Prostate gland (tissue), 2 donors: Measurements from ENCODE around the gene CHST11. TPM values are rescaled to one million over a fixed set of nuclear protein-coding genes. Genes with fewer than 3 reads are reported as not detected.

Source experiments
- DNase-seq: peaks from one replicate; pipeline ENCODE4 v3.0.0-alpha.2; 2019; ENCODE audit warnings: low spot score
- H3K27ac ChIP-seq, 2 donors: fragments of 200-600 bp; sonication (generic); 2 replicates each; pipeline ENCODE4 v1.5.1; 2017 to 2019
- H3K27me3 ChIP-seq: fragments of 200-600 bp; sonication (generic); replicated peaks from 2 replicates; pipeline ENCODE4 v1.5.1; 2019; ENCODE audit not compliant: insufficient read depth
- H3K36me3 ChIP-seq, 2 donors: fragments of 200-600 bp; sonication (generic); 1 replicate in 1 of 2; 2 replicates in 1 of 2; pipeline versions ENCODE4 v1.5.1 to v1.8.1; 2017 to 2019
- H3K4me1 ChIP-seq: fragments of 200-600 bp; sonication (generic); replicated peaks from 2 replicates; pipeline ENCODE4 v1.5.1; 2019
- H3K4me3 ChIP-seq, 2 donors: fragments of 200-600 bp; sonication (generic); 2 replicates each; pipeline ENCODE4 v1.5.1; 2017 to 2019
- H3K9me3 ChIP-seq: fragments of 200-600 bp; sonication (generic); 2 replicates; pipeline ENCODE4 v1.5.1; 2017
- POLR2A ChIP-seq: fragments of 450-650 bp; IDR thresholded peaks from one replicate; pipeline ENCODE4 v1.6.1; 2016; ENCODE audit warnings: antibody characterized with exemption, mild to moderate bottlenecking
- POLR2AphosphoS5 ChIP-seq: sonication (generic); formaldehyde crosslinking; IDR thresholded peaks from one replicate; pipeline ENCODE4 v1.6.1; 2017; ENCODE audit warnings: antibody characterized with exemption
- WGBS: methylation state at CpG from one replicate; pipeline ENCODE4 v1.1.5; 2018; 5-methylcytosine and 5-hydroxymethylcytosine counted together
- intact Hi-C: fragments of 100-400 bp; cut with DNase I; formaldehyde crosslinking; loops from one replicate; pipeline ENCODE4 v1.14.2; 2022
- total RNA-seq, 2 donors: library from RNA; depleted of rRNA; stranded (reverse); fragments of >200 nt; gene quantifications; one replicate each; pipeline ENCODE4 v1.1.0, GENCODE V29; 2016
- TF ChIP-seq, protein P1 (sequence below), 4 experiments: fragments of 200-600 bp in 2 of 4; fragments of 450-650 bp in 2 of 4; sonication (generic) in 2 of 4; IDR thresholded peaks; 1 replicate in 3 of 4; 2 replicates in 1 of 4; pipeline ENCODE4 v1.5.1; 2016 to 2019; ENCODE audit warnings: antibody characterized with exemption in 4 of 4, mild to moderate bottlenecking in 2 of 4, moderate library complexity in 2 of 4

CHST11 gene
- total RNA-seq, 2 donors from 2014 or later, result 10.4 to 25.4 TPM

DNA sequence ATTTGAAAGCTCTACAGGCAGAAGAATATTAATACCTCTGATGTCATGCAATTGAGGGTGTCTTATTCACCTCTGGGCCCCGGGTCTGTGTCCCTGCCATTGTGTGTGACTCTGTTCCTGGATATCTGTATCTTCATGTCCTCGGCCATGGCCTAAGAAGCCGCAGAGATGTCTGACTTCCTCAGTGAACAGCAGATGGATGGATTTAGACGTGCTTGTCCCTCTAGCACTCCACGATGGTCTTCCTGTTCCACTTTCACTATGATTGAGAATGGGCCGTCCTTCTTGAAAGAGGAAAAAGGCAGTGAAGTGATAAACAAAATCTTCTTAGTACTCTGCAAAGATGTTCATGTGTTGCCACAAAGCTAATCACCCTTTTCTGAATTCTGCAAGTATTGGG, 283.9 kb downstream of the CHST11 start:
- no peak for DNase-seq
- no peaks in the 10 kb centered on the region for H3K9me3 ChIP-seq
- no peaks in the 10 kb centered on the region for H3K27me3 ChIP-seq
- intact Hi-C loops, result no loop called here
- H3K4me1 ChIP-seq, result no peaks in the 10 kb centered on the region
- H3K27ac ChIP-seq, result no peak overlapping the region
- WGBS, result 88% methylated on average over 6 of the region's 6 CpGs
- TF ChIP-seq, protein P1, sequence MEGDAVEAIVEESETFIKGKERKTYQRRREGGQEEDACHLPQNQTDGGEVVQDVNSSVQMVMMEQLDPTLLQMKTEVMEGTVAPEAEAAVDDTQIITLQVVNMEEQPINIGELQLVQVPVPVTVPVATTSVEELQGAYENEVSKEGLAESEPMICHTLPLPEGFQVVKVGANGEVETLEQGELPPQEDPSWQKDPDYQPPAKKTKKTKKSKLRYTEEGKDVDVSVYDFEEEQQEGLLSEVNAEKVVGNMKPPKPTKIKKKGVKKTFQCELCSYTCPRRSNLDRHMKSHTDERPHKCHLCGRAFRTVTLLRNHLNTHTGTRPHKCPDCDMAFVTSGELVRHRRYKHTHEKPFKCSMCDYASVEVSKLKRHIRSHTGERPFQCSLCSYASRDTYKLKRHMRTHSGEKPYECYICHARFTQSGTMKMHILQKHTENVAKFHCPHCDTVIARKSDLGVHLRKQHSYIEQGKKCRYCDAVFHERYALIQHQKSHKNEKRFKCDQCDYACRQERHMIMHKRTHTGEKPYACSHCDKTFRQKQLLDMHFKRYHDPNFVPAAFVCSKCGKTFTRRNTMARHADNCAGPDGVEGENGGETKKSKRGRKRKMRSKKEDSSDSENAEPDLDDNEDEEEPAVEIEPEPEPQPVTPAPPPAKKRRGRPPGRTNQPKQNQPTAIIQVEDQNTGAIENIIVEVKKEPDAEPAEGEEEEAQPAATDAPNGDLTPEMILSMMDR (IDR thresholded peaks at IDR 0.05), result no peak
- no peak overlapping the region for H3K4me3 ChIP-seq
- H3K36me3 ChIP-seq, result no peaks in the 10 kb centered on the region

DNA sequence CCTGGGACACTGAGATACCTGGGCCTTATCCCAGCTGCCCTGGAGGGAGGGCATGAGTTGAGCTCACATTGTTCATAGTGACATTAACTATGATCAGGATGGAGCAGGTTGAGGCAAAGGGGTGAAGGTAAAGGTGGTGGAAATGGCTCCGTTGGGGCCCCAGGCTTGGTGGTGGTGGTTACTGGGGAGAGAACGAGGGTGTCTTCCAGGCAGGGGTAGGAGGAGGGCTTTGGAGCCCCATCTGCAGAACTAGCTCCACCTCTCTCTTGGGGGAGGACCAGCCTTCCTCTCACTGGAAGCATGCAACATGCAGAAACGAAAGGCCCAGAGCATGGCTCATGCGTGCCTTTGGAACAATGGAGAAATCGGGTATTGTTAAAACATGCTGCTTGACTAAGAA, 284.3 kb downstream of the CHST11 start:
- Histone ChIP-seq H3K4me1 (no peaks in the 10 kb centered on the region), H3K4me3 (no peak overlapping the region), H3K27me3 (no peaks in the 10 kb centered on the region), H3K27ac (no peak overlapping the region), H3K9me3 (no peaks in the 10 kb centered on the region), H3K36me3 (no peaks in the 10 kb centered on the region)
- intact Hi-C loops, result no loop called here
- TF ChIP-seq POLR2AphosphoS5 (no peak), POLR2A (no peak)
- TF ChIP-seq, protein P1 (IDR thresholded peaks at IDR 0.05), result no peak
- no peak for DNase-seq
- WGBS, result 81% methylated on average over 5 of the region's 5 CpGs

DNA sequence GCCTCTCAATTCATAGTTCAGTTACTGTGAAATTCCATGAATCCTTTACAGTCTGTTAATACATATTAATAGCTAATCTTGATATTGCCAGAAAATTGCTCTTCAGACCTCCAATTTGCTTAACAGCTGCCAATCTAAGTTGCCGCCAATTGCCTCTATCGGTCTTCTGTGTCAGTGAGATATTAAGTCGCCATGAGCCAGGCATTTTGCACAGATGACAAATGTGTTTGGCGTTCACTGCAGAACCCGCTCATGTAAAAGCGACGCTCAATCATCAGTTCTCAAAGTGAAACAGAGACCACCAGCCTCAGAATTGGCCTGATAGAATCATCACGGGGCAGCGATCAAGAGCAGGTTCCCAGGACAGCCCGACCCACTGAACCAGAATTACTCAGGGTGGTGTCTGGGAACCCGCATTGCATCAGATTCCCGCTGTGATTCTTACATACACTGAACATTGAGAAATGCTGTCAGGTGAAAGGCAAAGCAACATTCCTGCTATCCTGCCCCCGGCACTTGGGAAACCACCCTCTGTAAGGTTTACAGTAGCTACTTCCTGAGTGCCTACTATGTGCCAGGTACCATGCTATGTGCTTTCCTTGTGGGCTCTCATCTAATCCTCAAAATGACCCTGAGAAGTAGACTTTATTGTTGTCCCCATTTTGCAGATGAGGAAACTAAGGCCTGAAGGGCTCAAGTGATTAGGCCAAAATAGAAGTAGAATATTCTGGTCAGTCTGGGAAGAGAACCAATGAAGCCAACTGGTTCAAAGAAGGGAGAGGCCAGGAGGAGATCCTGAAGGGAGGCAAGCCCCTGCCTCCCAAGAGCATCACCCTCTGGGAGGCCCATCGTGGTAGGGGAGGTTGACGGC, 285.0 kb downstream of the CHST11 start:
- TF ChIP-seq POLR2AphosphoS5 (no peak), POLR2A (no peak)
- TF ChIP-seq, protein P1 (IDR thresholded peaks at IDR 0.05), result no peak
- Histone ChIP-seq H3K9me3 (no peaks in the 10 kb centered on the region), H3K36me3 (no peaks in the 10 kb centered on the region), H3K4me3 (no peak overlapping the region), H3K27ac (no peak overlapping the region), H3K4me1 (no peaks in the 10 kb centered on the region), H3K27me3 (no peaks in the 10 kb centered on the region)
- WGBS, result 90% methylated on average over 15 of the region's 15 CpGs
- intact Hi-C loops, result no loop called here
- no peak for DNase-seq

DNA sequence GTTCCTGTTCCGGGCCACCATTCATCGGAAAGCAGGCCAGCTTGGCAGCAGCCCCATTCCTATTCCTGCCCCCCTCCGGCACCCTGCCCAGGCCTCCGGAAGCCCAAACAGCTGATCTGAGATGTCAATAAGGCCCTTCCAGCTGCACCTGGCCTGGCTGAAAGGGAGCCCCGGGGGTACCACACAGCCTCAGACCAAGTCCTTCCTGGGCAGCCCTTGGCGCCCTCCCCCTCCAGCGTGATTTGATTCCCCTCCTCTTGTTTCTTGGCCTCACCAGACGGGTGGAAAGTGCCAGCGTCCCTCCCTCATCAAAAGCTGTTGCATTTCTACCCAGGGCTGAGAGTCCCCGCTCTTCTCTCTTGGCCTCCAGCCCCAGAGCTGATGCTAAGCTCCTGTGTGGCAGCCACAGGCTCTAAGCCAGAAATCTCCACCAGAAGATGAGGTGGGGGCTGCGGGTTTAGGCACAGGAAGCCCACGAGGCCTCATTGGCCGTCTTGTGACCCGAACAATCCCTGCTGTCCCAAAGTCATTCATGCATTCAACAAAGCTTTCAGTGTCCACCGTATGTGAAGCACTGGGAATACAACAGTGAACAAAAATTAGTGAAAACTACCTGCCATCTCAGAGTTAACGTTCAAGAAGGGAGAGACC, 285.9 kb downstream of the CHST11 start:
- no peaks in the 10 kb centered on the region for H3K27me3 ChIP-seq
- intact Hi-C loops, result no loop called here
- H3K27ac ChIP-seq, result no peak overlapping the region

More for the DNA sequence above, 285.9 kb downstream of the CHST11 start:
- Histone ChIP-seq H3K4me3 (no peak overlapping the region), H3K9me3 (no peaks in the 10 kb centered on the region), H3K36me3 (no peaks in the 10 kb centered on the region), H3K4me1 (no peaks in the 10 kb centered on the region)
- WGBS, result 20% methylated on average over 16 of the region's 16 CpGs
- DNase-seq, result no peak
- no peak for TF ChIP-seq POLR2AphosphoS5
- TF ChIP-seq, protein P1 (IDR thresholded peaks at IDR 0.05), result no peak
- TF ChIP-seq POLR2A, result no peak
